ENCODE measurements around the gene CMBL.

The CMBL gene

DNA sequence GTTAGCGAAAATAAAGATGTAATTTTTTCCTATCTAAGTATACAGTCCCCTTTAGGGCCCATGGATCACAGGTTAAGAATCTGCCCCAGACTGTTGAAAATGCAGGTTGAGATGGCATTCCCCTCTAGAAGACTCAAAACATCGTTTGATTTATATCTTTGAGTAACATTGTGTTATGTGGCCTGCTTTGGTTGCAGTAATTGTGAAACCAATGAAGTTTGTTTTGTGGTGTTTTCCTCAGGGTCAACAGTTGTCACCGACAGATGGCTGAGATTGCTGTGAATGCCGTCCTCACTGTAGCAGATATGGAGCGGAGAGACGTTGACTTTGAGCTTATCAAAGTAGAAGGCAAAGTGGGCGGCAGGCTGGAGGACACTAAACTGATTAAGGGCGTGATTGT lies 49.8 kb downstream of the CMBL start:
- no peak for DNase-seq (ENCODE audit: extremely low spot score)
- no peak for TF ChIP-seq CTBP1 (IDR thresholded peaks at IDR 0.05; ENCODE audit: borderline replicate concordance)
- TF ChIP-seq LEF1 (IDR thresholded peaks at IDR 0.05; ENCODE audit: borderline replicate concordance): no peak
- no peak for TF ChIP-seq BHLHE40 (IDR thresholded peaks at IDR 0.05; ENCODE audit: borderline replicate concordance)
- TF ChIP-seq HDGF (IDR thresholded peaks at IDR 0.05; ENCODE audit: borderline replicate concordance): no peak
- no peak for TF ChIP-seq L3MBTL2 (conservative IDR thresholded peaks at IDR 0.05)
- no peak for TF ChIP-seq PKNOX1 (IDR thresholded peaks at IDR 0.05)
- TF ChIP-seq SUZ12 (IDR thresholded peaks at IDR 0.05): no peak
- TF ChIP-seq ELF4 (IDR thresholded peaks at IDR 0.05): no peak
- no peak for TF ChIP-seq TARDBP (IDR thresholded peaks at IDR 0.05)
- no peak for TF ChIP-seq FOXM1 (IDR thresholded peaks at IDR 0.05; ENCODE audit: borderline replicate concordance)
- no peak for TF ChIP-seq ARNT (IDR thresholded peaks at IDR 0.05)
- no peak for TF ChIP-seq FOXA1 (IDR thresholded peaks at IDR 0.05)
- TF ChIP-seq SP1 (IDR thresholded peaks at IDR 0.05): no peak
- TF ChIP-seq ZNF384 (IDR thresholded peaks at IDR 0.05): no peak
- no peak for TF ChIP-seq NFRKB (IDR thresholded peaks at IDR 0.05)
- no peak for TF ChIP-seq FOXK2 (IDR thresholded peaks at IDR 0.05)
- POLR2A ChIA-PET: no interaction called here
- CTCF ChIA-PET: no interaction called here

GRCh38 chr5:10254686-10255085 lies 53.0 kb downstream of the CMBL start:
- CTCF ChIA-PET: interaction anchor here (0.7 kb wide), 1 partner anchor 128 kb away, joined by 3 read pairs; no protein-coding TSS in a partner anchor

GRCh38 chr5:10253390-10253789 lies 54.3 kb downstream of the CMBL start:
- POLR2A ChIA-PET: no interaction called here
- no peak for DNase-seq (ENCODE audit: extremely low spot score)
- TF ChIP-seq FOXM1 (IDR thresholded peaks at IDR 0.05; ENCODE audit: borderline replicate concordance) (no peak), LEF1 (IDR thresholded peaks at IDR 0.05; ENCODE audit: borderline replicate concordance) (no peak), TARDBP (IDR thresholded peaks at IDR 0.05) (no peak), SP1 (IDR thresholded peaks at IDR 0.05) (no peak), PKNOX1 (IDR thresholded peaks at IDR 0.05) (no peak), CTBP1 (IDR thresholded peaks at IDR 0.05; ENCODE audit: borderline replicate concordance) (no peak), SUZ12 (IDR thresholded peaks at IDR 0.05) (no peak), NFRKB (IDR thresholded peaks at IDR 0.05) (no peak), FOXA1 (IDR thresholded peaks at IDR 0.05) (no peak)
- CTCF ChIA-PET: no interaction called here

More at GRCh38 chr5:10254686-10255085, 53.0 kb downstream of the CMBL start:
- no peak for TF ChIP-seq ZNF384 (IDR thresholded peaks at IDR 0.05)
- no peak for TF ChIP-seq FOXA1 (IDR thresholded peaks at IDR 0.05)
- TF ChIP-seq PKNOX1 (IDR thresholded peaks at IDR 0.05): no peak
- TF ChIP-seq LEF1 (IDR thresholded peaks at IDR 0.05; ENCODE audit: borderline replicate concordance): no peak
- TF ChIP-seq HDGF (IDR thresholded peaks at IDR 0.05; ENCODE audit: borderline replicate concordance): no peak
- no peak for TF ChIP-seq ELF4 (IDR thresholded peaks at IDR 0.05)
- no peak for TF ChIP-seq TARDBP (IDR thresholded peaks at IDR 0.05)
- no peak for TF ChIP-seq BHLHE40 (IDR thresholded peaks at IDR 0.05; ENCODE audit: borderline replicate concordance)
- no peak for TF ChIP-seq SP1 (IDR thresholded peaks at IDR 0.05)
- no peak for TF ChIP-seq NFRKB (IDR thresholded peaks at IDR 0.05)
- no peak for TF ChIP-seq FOXM1 (IDR thresholded peaks at IDR 0.05; ENCODE audit: borderline replicate concordance)
- no peak for TF ChIP-seq FOXK2 (IDR thresholded peaks at IDR 0.05)
- no peak for TF ChIP-seq CTBP1 (IDR thresholded peaks at IDR 0.05; ENCODE audit: borderline replicate concordance)
- no peak for TF ChIP-seq L3MBTL2 (conservative IDR thresholded peaks at IDR 0.05)
- no peak for TF ChIP-seq ARNT (IDR thresholded peaks at IDR 0.05)
- TF ChIP-seq SUZ12 (IDR thresholded peaks at IDR 0.05): no peak
- DNase-seq (ENCODE audit: extremely low spot score): no peak
- POLR2A ChIA-PET: no interaction called here

- ChIA-PET CTCF (interaction anchor here (1.8 kb wide), 1 partner anchor 33 kb away, joined by 4 read pairs; no protein-coding TSS in a partner anchor), POLR2A (interaction anchor here (1.6 to 2.7 kb wide), 3 partner anchors 8 to 103 kb away, joined by 3 to 10 read pairs (median 6); no protein-coding TSS in a partner anchor)
- no peak for DNase-seq (ENCODE audit: extremely low spot score)
- TF ChIP-seq NFRKB (IDR thresholded peaks at IDR 0.05) (no peak), BHLHE40 (IDR thresholded peaks at IDR 0.05; ENCODE audit: borderline replicate concordance) (no peak), LEF1 (IDR thresholded peaks at IDR 0.05; ENCODE audit: borderline replicate concordance) (no peak), ZNF384 (IDR thresholded peaks at IDR 0.05) (no peak), FOXK2 (IDR thresholded peaks at IDR 0.05) (no peak), ELF4 (IDR thresholded peaks at IDR 0.05) (no peak), PKNOX1 (IDR thresholded peaks at IDR 0.05) (no peak), CTBP1 (IDR thresholded peaks at IDR 0.05; ENCODE audit: borderline replicate concordance) (no peak), HDGF (IDR thresholded peaks at IDR 0.05; ENCODE audit: borderline replicate concordance) (no peak), SUZ12 (IDR thresholded peaks at IDR 0.05) (no peak), TARDBP (IDR thresholded peaks at IDR 0.05) (no peak), SP1 (IDR thresholded peaks at IDR 0.05) (no peak), FOXM1 (IDR thresholded peaks at IDR 0.05; ENCODE audit: borderline replicate concordance) (no peak), ARNT (IDR thresholded peaks at IDR 0.05) (no peak), L3MBTL2 (conservative IDR thresholded peaks at IDR 0.05) (no peak), FOXA1 (IDR thresholded peaks at IDR 0.05) (no peak)
Measured at GRCh38 chr5:10251405-10251804, 56.3 kb downstream of the CMBL start.

DNA sequence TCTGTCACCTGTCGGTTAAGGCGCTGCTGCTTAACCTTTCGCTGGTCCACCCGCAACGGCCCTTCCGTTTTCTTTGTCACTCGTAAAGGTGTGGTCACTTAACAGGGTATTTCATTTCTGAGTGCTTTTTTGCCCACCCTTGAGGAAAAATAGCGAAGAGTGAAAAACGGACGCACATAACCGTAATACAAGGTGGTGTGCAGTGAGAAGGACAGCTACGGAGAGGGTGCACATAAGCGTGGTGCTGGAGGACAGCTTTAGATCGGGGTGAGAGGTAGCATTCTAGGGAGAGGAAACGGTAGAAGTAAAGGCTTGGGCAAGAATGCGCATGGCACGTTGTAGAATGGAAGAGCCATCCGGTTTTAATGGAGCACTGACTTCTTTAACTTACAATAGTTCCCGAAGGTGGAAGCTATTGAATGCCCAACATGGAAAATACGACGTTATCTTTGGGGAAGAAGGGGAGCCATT lies 56.9 kb downstream of the CMBL start:
- ChIA-PET CTCF (interaction anchor here (1.8 kb wide), 1 partner anchor 33 kb away, joined by 4 read pairs; no protein-coding TSS in a partner anchor), POLR2A (interaction anchor here (0.9 to 2.7 kb wide), 6 partner anchors 8 to 104 kb away, joined by 3 to 10 read pairs (median 5); no protein-coding TSS in a partner anchor)
- DNase-seq (ENCODE audit: extremely low spot score): no peak
- TF ChIP-seq ELF4 (IDR thresholded peaks at IDR 0.05): no peak
- TF ChIP-seq FOXA1 (IDR thresholded peaks at IDR 0.05): no peak
- TF ChIP-seq CTBP1 (IDR thresholded peaks at IDR 0.05; ENCODE audit: borderline replicate concordance): no peak
- no peak for TF ChIP-seq HDGF (IDR thresholded peaks at IDR 0.05; ENCODE audit: borderline replicate concordance)
- TF ChIP-seq PKNOX1 (IDR thresholded peaks at IDR 0.05): no peak
- no peak for TF ChIP-seq TARDBP (IDR thresholded peaks at IDR 0.05)
- no peak for TF ChIP-seq FOXK2 (IDR thresholded peaks at IDR 0.05)
- TF ChIP-seq ZNF384 (IDR thresholded peaks at IDR 0.05): no peak
- no peak for TF ChIP-seq FOXM1 (IDR thresholded peaks at IDR 0.05; ENCODE audit: borderline replicate concordance)
- no peak for TF ChIP-seq ARNT (IDR thresholded peaks at IDR 0.05)
- no peak for TF ChIP-seq SUZ12 (IDR thresholded peaks at IDR 0.05)
- no peak for TF ChIP-seq L3MBTL2 (conservative IDR thresholded peaks at IDR 0.05)
- TF ChIP-seq BHLHE40 (IDR thresholded peaks at IDR 0.05; ENCODE audit: borderline replicate concordance): no peak
- TF ChIP-seq NFRKB (IDR thresholded peaks at IDR 0.05): no peak
- TF ChIP-seq SP1 (IDR thresholded peaks at IDR 0.05): no peak
- TF ChIP-seq LEF1 (IDR thresholded peaks at IDR 0.05; ENCODE audit: borderline replicate concordance): no peak

Measured in HEK293T (cell line).